ENCODE measurements around the gene MUC22. TPM values are rescaled to one million over a fixed set of nuclear protein-coding genes. Genes with fewer than 3 reads are reported as not detected.

Gene MUC22
- total and polyA plus RNA-seq, 2 donors from 2014 or later, result not detected

DNA sequence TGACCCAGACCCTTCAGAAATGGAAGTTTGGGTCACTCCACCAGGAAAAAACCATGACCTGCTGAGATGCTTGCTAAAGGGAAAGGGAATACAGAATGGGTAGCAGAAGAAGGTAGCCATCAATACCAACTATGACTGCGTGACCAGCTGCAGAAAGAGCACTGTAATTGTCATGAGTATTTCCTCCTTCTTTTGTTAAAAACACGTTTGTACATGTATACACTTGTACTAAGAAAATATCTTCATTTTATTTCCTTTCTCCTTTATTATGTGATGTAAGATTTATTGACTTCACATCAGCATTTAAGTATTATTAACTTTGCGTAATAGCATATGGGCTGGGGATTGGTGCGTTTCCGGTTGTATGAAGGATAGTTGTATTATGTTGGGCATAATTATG, 39.3 kb upstream of the MUC22 start:
- Histone ChIP-seq H3K27ac (ENCODE audit: low read depth in 2 of 2, low read length in 2 of 2) (no peak overlapping the region), H3K9ac (ENCODE audit: low read length in 3 of 3) (no peak overlapping the region), H3K9me3 (ENCODE audit: control insufficient read depth in 2 of 3, insufficient read depth in 1 of 3, low read length in 3 of 3) (no peaks in the 10 kb centered on the region), H3K27me3 (ENCODE audit: control insufficient read depth, insufficient read depth, low read length) (no peaks in the 10 kb centered on the region), H3K36me3 (ENCODE audit: control insufficient read depth in 2 of 3, insufficient read depth in 3 of 3, low read length in 3 of 3) (no peaks in the 10 kb centered on the region), H3K4me3 (ENCODE audit: low read length in 3 of 3) (no peak overlapping the region), H3K4me1 (ENCODE audit: control insufficient read depth in 2 of 3, insufficient read depth in 2 of 3, low read depth in 1 of 3, low read length in 3 of 3) (no peaks in the 10 kb centered on the region)
- no peak for DNase-seq
- no peak for FAIRE-seq
- TF ChIP-seq CTCF (IDR thresholded peaks at IDR 0.05; ENCODE audit: borderline replicate concordance, extremely low read depth, insufficient read depth), result no peak
- intact Hi-C loops (cut with DNase I), result no loop called here

GRCh38 chr6:30972816-30973215, 37.5 kb upstream of the MUC22 start:
- no peak for TF ChIP-seq CTCF (IDR thresholded peaks at IDR 0.05; ENCODE audit: borderline replicate concordance, extremely low read depth, insufficient read depth)
- intact Hi-C loops (cut with DNase I), result no loop called here
- H3K9ac ChIP-seq (ENCODE audit: low read length in 3 of 3), result no peak overlapping the region
- no peak overlapping the region for H3K4me3 ChIP-seq (ENCODE audit: low read length in 3 of 3)
- no peaks in the 10 kb centered on the region for H3K9me3 ChIP-seq (ENCODE audit: control insufficient read depth in 2 of 3, insufficient read depth in 1 of 3, low read length in 3 of 3)
- no peaks in the 10 kb centered on the region for H3K27me3 ChIP-seq (ENCODE audit: control insufficient read depth, insufficient read depth, low read length)
- H3K4me1 ChIP-seq (ENCODE audit: control insufficient read depth in 2 of 3, insufficient read depth in 2 of 3, low read depth in 1 of 3, low read length in 3 of 3), result no peaks in the 10 kb centered on the region
- no peak overlapping the region for H3K27ac ChIP-seq (ENCODE audit: low read depth in 2 of 2, low read length in 2 of 2)
- FAIRE-seq (no peak), DNase-seq (no peak)
- H3K36me3 ChIP-seq (ENCODE audit: control insufficient read depth in 2 of 3, insufficient read depth in 3 of 3, low read length in 3 of 3), result no peaks in the 10 kb centered on the region

- intact Hi-C loops (cut with DNase I), result no loop called here
- no peak overlapping the region for H3K9ac ChIP-seq (ENCODE audit: low read length in 3 of 3)
- no peak for TF ChIP-seq CTCF (IDR thresholded peaks at IDR 0.05; ENCODE audit: borderline replicate concordance, extremely low read depth, insufficient read depth)
- FAIRE-seq (no peak), DNase-seq (no peak)
- no peaks in the 10 kb centered on the region for H3K9me3 ChIP-seq (ENCODE audit: control insufficient read depth in 2 of 3, insufficient read depth in 1 of 3, low read length in 3 of 3)
- H3K4me1 ChIP-seq (ENCODE audit: control insufficient read depth in 2 of 3, insufficient read depth in 2 of 3, low read depth in 1 of 3, low read length in 3 of 3), result no peaks in the 10 kb centered on the region
- no peak overlapping the region for H3K4me3 ChIP-seq (ENCODE audit: low read length in 3 of 3)
- no peak overlapping the region for H3K27ac ChIP-seq (ENCODE audit: low read depth in 2 of 2, low read length in 2 of 2)
- H3K36me3 ChIP-seq (ENCODE audit: control insufficient read depth in 2 of 3, insufficient read depth in 3 of 3, low read length in 3 of 3), result no peaks in the 10 kb centered on the region
- no peaks in the 10 kb centered on the region for H3K27me3 ChIP-seq (ENCODE audit: control insufficient read depth, insufficient read depth, low read length)
These were observed 35.6 kb upstream of the MUC22 start for GRCh38 chr6:30974490-30975252.

All from kidney (tissue), 14 donors.